Measurements from ENCODE around the gene MYO1D.

Gene MYO1D

GRCh38 chr17:32497431-32498205 lies 379.3 kb downstream of the MYO1D start:
- DNase-seq = no peak

GRCh38 chr17:32496395-32497073 lies 380.4 kb downstream of the MYO1D start:
- DNase-seq = no peak

- no peak for DNase-seq
Measured at GRCh38 chr17:32495359-32496231, 381.3 kb downstream of the MYO1D start.

GRCh38 chr17:32494621-32495358 lies 382.1 kb downstream of the MYO1D start:
- DNase-seq = peak; percentile 63 to 80

GRCh38 chr17:32493976-32494513 lies 382.9 kb downstream of the MYO1D start:
- DNase-seq = no peak

- no peak for DNase-seq
Measured at GRCh38 chr17:32493571-32493970, 383.4 kb downstream of the MYO1D start.

- DNase-seq = no peak
Measured at GRCh38 chr17:32492648-32493289, 384.2 kb downstream of the MYO1D start.

GRCh38 chr17:32492264-32492589 lies 384.7 kb downstream of the MYO1D start:
- no peak for DNase-seq

- DNase-seq = no peak
Measured at GRCh38 chr17:32491371-32492263, 385.3 kb downstream of the MYO1D start.

- DNase-seq = peak; percentile 70 to 81
Measured at GRCh38 chr17:32490101-32490482, 386.8 kb downstream of the MYO1D start.

GRCh38 chr17:32489320-32490100 lies 387.4 kb downstream of the MYO1D start:
- DNase-seq = no peak

- DNase-seq = no peak
Measured at GRCh38 chr17:32488604-32489180, 388.2 kb downstream of the MYO1D start.

GRCh38 chr17:32488177-32488542 lies 388.8 kb downstream of the MYO1D start:
- DNase-seq = no peak

- DNase-seq = peak in 1 of 2 experiments; percentile 41
Measured at GRCh38 chr17:32487473-32488176, 389.3 kb downstream of the MYO1D start.

GRCh38 chr17:32486701-32487472 lies 390.0 kb downstream of the MYO1D start, which contains the start of gene CDK5R1:
CDK5R1 (plus strand) TSS chr17:32486993; CDS start chr17:32487621, 628 bp downstream.
- DNase-seq = peak; percentile 54 to 76

- DNase-seq = peak; percentile 72 to 86
Measured at GRCh38 chr17:32486111-32486700, 390.7 kb downstream of the MYO1D start.

GRCh38 chr17:32485261-32486110 lies 391.4 kb downstream of the MYO1D start:
- DNase-seq = no peak
